ENCODE results near the gene MYO3B. TPM values are rescaled to one million over a fixed set of nuclear protein-coding genes. Genes with fewer than 3 reads are reported as not detected.
"Not testable (repeated sequence)": the region's sequence is repeated elsewhere in the genome, so short reads cannot be mapped to it uniquely, and the experiment has no call there.

The MYO3B gene
- total RNA-seq, 2 experiments from 2014 or later, result 0.04 to 0.05 TPM

GRCh38 chr2:170551899-170552298 is 374.0 kb downstream of the MYO3B start:
- H3K27ac Mint-ChIP-seq; H3K4me3 Mint-ChIP-seq; H3K27me3 Mint-ChIP-seq; H3K36me3 Mint-ChIP-seq (ENCODE audit: low read depth); POLR2A ChIA-PET; H3K4me1 Mint-ChIP-seq; DNase-seq; CTCF ChIA-PET: not testable (repeated sequence)
- peaks cover 12% of the 10 kb centered on the region for H3K9me3 Mint-ChIP-seq

GRCh38 chr2:170553748-170554147 is 375.8 kb downstream of the MYO3B start:
- ChIA-PET CTCF (no interaction called here), POLR2A (no interaction called here)
- Mint-ChIP-seq H3K9me3 (peaks cover 12% of the 10 kb centered on the region), H3K4me3 (no peak overlapping the region), H3K27me3 (peaks cover 2% of the 10 kb centered on the region), H3K36me3 (ENCODE audit: low read depth) (no peaks in the 10 kb centered on the region), H3K27ac (no peak overlapping the region), H3K4me1 (no peaks in the 10 kb centered on the region)
- DNase-seq, result no peak

- CTCF ChIA-PET, result no interaction called here
- H3K4me1 Mint-ChIP-seq, result no peaks in the 10 kb centered on the region
- peaks cover 2% of the 10 kb centered on the region for H3K27me3 Mint-ChIP-seq
- no peak for DNase-seq
- POLR2A ChIA-PET, result no interaction called here
- H3K36me3 Mint-ChIP-seq (ENCODE audit: low read depth), result no peaks in the 10 kb centered on the region
- peaks cover 12% of the 10 kb centered on the region for H3K9me3 Mint-ChIP-seq
- no peak overlapping the region for H3K4me3 Mint-ChIP-seq
- H3K27ac Mint-ChIP-seq, result no peak overlapping the region
Measured at GRCh38 chr2:170554278-170554955, 376.5 kb downstream of the MYO3B start.

GRCh38 chr2:170562928-170563327 is 385.0 kb downstream of the MYO3B start:
- Mint-ChIP-seq H3K4me1 (no peaks in the 10 kb centered on the region), H3K4me3 (no peak overlapping the region), H3K27ac (no peak overlapping the region), H3K27me3 (peaks cover 17% of the 10 kb centered on the region), H3K36me3 (ENCODE audit: low read depth) (no peaks in the 10 kb centered on the region), H3K9me3 (no peaks in the 10 kb centered on the region)
- DNase-seq, result no peak
- ChIA-PET CTCF (no interaction called here), POLR2A (no interaction called here)

GRCh38 chr2:170563401-170563800 is 385.5 kb downstream of the MYO3B start:
- no peaks in the 10 kb centered on the region for H3K4me1 Mint-ChIP-seq

GRCh38 chr2:170566138-170566537 is 388.2 kb downstream of the MYO3B start:
- Mint-ChIP-seq H3K27ac (no peak overlapping the region), H3K4me3 (no peak overlapping the region), H3K9me3 (no peaks in the 10 kb centered on the region), H3K27me3 (peaks cover 15% of the 10 kb centered on the region), H3K36me3 (ENCODE audit: low read depth) (no peaks in the 10 kb centered on the region), H3K4me1 (no peaks in the 10 kb centered on the region)
- ChIA-PET POLR2A (no interaction called here), CTCF (no interaction called here)
- DNase-seq, result no peak

More at GRCh38 chr2:170563401-170563800, 385.5 kb downstream of the MYO3B start:
- Mint-ChIP-seq H3K27ac (no peak overlapping the region), H3K9me3 (no peaks in the 10 kb centered on the region), H3K4me3 (no peak overlapping the region), H3K27me3 (peaks cover 17% of the 10 kb centered on the region), H3K36me3 (ENCODE audit: low read depth) (no peaks in the 10 kb centered on the region)
- CTCF ChIA-PET, result no interaction called here
- no peak for DNase-seq
- POLR2A ChIA-PET, result no interaction called here

- POLR2A ChIA-PET, result no interaction called here
- Mint-ChIP-seq H3K9me3 (no peaks in the 10 kb centered on the region), H3K27me3 (peaks cover 20% of the 10 kb centered on the region), H3K36me3 (ENCODE audit: low read depth) (no peaks in the 10 kb centered on the region), H3K4me3 (no peak overlapping the region), H3K4me1 (no peaks in the 10 kb centered on the region), H3K27ac (no peak overlapping the region)
- CTCF ChIA-PET, result no interaction called here
- no peak for DNase-seq
Measured at GRCh38 chr2:170567429-170567828, 389.5 kb downstream of the MYO3B start.

GRCh38 chr2:170568511-170568910 is 390.6 kb downstream of the MYO3B start:
- Mint-ChIP-seq H3K4me3 (no peak overlapping the region), H3K9me3 (no peaks in the 10 kb centered on the region), H3K36me3 (ENCODE audit: low read depth) (no peaks in the 10 kb centered on the region), H3K4me1 (no peaks in the 10 kb centered on the region), H3K27ac (no peak overlapping the region), H3K27me3 (peaks cover 18% of the 10 kb centered on the region)
- CTCF ChIA-PET, result no interaction called here
- DNase-seq, result no peak
- POLR2A ChIA-PET, result no interaction called here

- H3K4me3 Mint-ChIP-seq, result no peak overlapping the region
- H3K4me1 Mint-ChIP-seq, result no peaks in the 10 kb centered on the region
- POLR2A ChIA-PET, result no interaction called here
- CTCF ChIA-PET, result no interaction called here
- H3K36me3 Mint-ChIP-seq (ENCODE audit: low read depth), result no peaks in the 10 kb centered on the region
- no peaks in the 10 kb centered on the region for H3K9me3 Mint-ChIP-seq
- peaks cover 22% of the 10 kb centered on the region for H3K27me3 Mint-ChIP-seq
- DNase-seq, result no peak
- no peak overlapping the region for H3K27ac Mint-ChIP-seq
Measured at GRCh38 chr2:170571612-170572011, 393.7 kb downstream of the MYO3B start.

GRCh38 chr2:170573671-170574070 is 395.7 kb downstream of the MYO3B start:
- Mint-ChIP-seq H3K4me1 (no peaks in the 10 kb centered on the region), H3K9me3 (no peaks in the 10 kb centered on the region), H3K4me3 (no peak overlapping the region), H3K27ac (no peak overlapping the region), H3K27me3 (peaks cover 20% of the 10 kb centered on the region), H3K36me3 (ENCODE audit: low read depth) (no peaks in the 10 kb centered on the region)
- CTCF ChIA-PET, result no interaction called here
- POLR2A ChIA-PET, result no interaction called here
- DNase-seq, result no peak

GRCh38 chr2:170576296-170576695 is 398.3 kb downstream of the MYO3B start:
- no peaks in the 10 kb centered on the region for H3K9me3 Mint-ChIP-seq
- H3K4me3 Mint-ChIP-seq, result no peak overlapping the region
- CTCF ChIA-PET, result interaction anchor here (1.3 kb wide), 1 partner anchor 20 kb away, joined by 4 read pairs; no protein-coding TSS in a partner anchor
- no peak for DNase-seq
- peaks cover 11% of the 10 kb centered on the region for H3K27me3 Mint-ChIP-seq
- H3K36me3 Mint-ChIP-seq (ENCODE audit: low read depth), result no peaks in the 10 kb centered on the region
- no peak overlapping the region for H3K27ac Mint-ChIP-seq
- POLR2A ChIA-PET, result no interaction called here
- no peaks in the 10 kb centered on the region for H3K4me1 Mint-ChIP-seq

GRCh38 chr2:170577356-170577755 is 399.4 kb downstream of the MYO3B start:
- POLR2A ChIA-PET, result no interaction called here
- Mint-ChIP-seq H3K36me3 (ENCODE audit: low read depth) (no peaks in the 10 kb centered on the region), H3K27me3 (peaks cover 6% of the 10 kb centered on the region), H3K4me1 (no peaks in the 10 kb centered on the region), H3K4me3 (no peak overlapping the region), H3K9me3 (no peaks in the 10 kb centered on the region), H3K27ac (no peak overlapping the region)
- no peak for DNase-seq
- CTCF ChIA-PET, result interaction anchor here (0.6 to 1.0 kb wide), 2 partner anchors 8 to 168 kb away, joined by 3 to 5 read pairs; no protein-coding TSS in a partner anchor

GRCh38 chr2:170578606-170579005 is 400.7 kb downstream of the MYO3B start:
- CTCF ChIA-PET, result no interaction called here
- Mint-ChIP-seq H3K9me3 (no peaks in the 10 kb centered on the region), H3K27me3 (peaks cover 4% of the 10 kb centered on the region), H3K4me1 (no peaks in the 10 kb centered on the region), H3K4me3 (no peak overlapping the region), H3K27ac (no peak overlapping the region), H3K36me3 (ENCODE audit: low read depth) (no peaks in the 10 kb centered on the region)
- POLR2A ChIA-PET, result no interaction called here
- no peak for DNase-seq

GRCh38 chr2:170579511-170579910 is 401.6 kb downstream of the MYO3B start:
- CTCF ChIA-PET, result no interaction called here

More at GRCh38 chr2:170579511-170579910, 401.6 kb downstream of the MYO3B start:
- Mint-ChIP-seq H3K27ac (no peak overlapping the region), H3K36me3 (ENCODE audit: low read depth) (no peaks in the 10 kb centered on the region), H3K27me3 (peaks cover 2% of the 10 kb centered on the region), H3K9me3 (no peaks in the 10 kb centered on the region), H3K4me3 (no peak overlapping the region), H3K4me1 (no peaks in the 10 kb centered on the region)
- no peak for DNase-seq
- POLR2A ChIA-PET, result no interaction called here
